ENCODE results near the gene WSCD2. TPM values are rescaled to one million over a fixed set of nuclear protein-coding genes. Genes with fewer than 3 reads are reported as not detected.
A peak's percentile ranks its signal among the peaks of the same experiment; 100 is the strongest.

WSCD2 gene
- polyA plus RNA-seq, 1 of the 3 experiments (the other 2 are of a cell fraction) = 0.03 TPM

- no peak overlapping the region for H2AFZ ChIP-seq (ENCODE audit: low read depth)
- H3K79me2 ChIP-seq (ENCODE audit: insufficient read depth) = no peaks in the 10 kb centered on the region
- H4K20me1 ChIP-seq (ENCODE audit: insufficient read depth) = no peaks in the 10 kb centered on the region
- no peak overlapping the region for H3K4me3 ChIP-seq (ENCODE audit: low read depth in 2 of 2, low read length in 1 of 2)
- 13% methylated on average over 4 of the region's 4 CpGs for WGBS (ENCODE audit: low lambda C conversion rate)
- H3K9me3 ChIP-seq = no peaks in the 10 kb centered on the region
- H3K27ac ChIP-seq (ENCODE audit: low read depth in 2 of 2, low read length in 1 of 2) = peak overlapping the region in 1 of 2 experiments; percentile 93; a peak in 2 of 4 replicates
- H3K9me2 ChIP-seq = no peaks in the 10 kb centered on the region
- ChIA-PET POLR2A (no interaction called here), CTCF (interaction anchor here (1.3 to 1.6 kb wide), 2 partner anchors 69 to 279 kb away, joined by 3 to 4 read pairs; partner anchors contain the start of gene WSCD2)
- H3K36me3 ChIP-seq (replicated peaks in 1 of 2; ENCODE audit: control insufficient read depth in 1 of 2, insufficient read depth in 2 of 2, low read length in 1 of 2) = no peaks in the 10 kb centered on the region
- no peaks in the 10 kb centered on the region for H3K27me3 ChIP-seq (ENCODE audit: insufficient read depth)
- H3F3A ChIP-seq (replicated peaks; ENCODE audit: insufficient read depth) = no peaks in the 10 kb centered on the region
- DNase-seq = no peak
- H3K4me1 ChIP-seq (ENCODE audit: control insufficient read depth in 1 of 2, insufficient read depth in 2 of 2, low read depth in 1 of 2, low read length in 1 of 2) = peaks cover 0 to 22% of the 10 kb centered on the region in 2 experiments; a peak in 2 of 4 replicates
- no peak overlapping the region for H3K9ac ChIP-seq
- TF ChIP-seq ZBTB33 (IDR thresholded peaks at IDR 0.05; ENCODE audit: borderline replicate concordance, low read depth) (no peak), FOXJ3 (CRISPR knock-in tag; IDR thresholded peaks at IDR 0.05) (no peak), NRF1 (IDR thresholded peaks at IDR 0.05; ENCODE audit: low read depth, low read length) (no peak)
- no peak overlapping the region for H3K4me2 ChIP-seq
These were observed 69.0 kb downstream of the WSCD2 start for GRCh38 chr12:108198043-108198442.

GRCh38 chr12:108199106-108199505, 70.0 kb downstream of the WSCD2 start:
- Histone ChIP-seq H4K20me1 (ENCODE audit: insufficient read depth) (no peaks in the 10 kb centered on the region), H3K4me3 (ENCODE audit: low read depth in 2 of 2, low read length in 1 of 2) (no peak overlapping the region), H3K4me2 (no peak overlapping the region), H2AFZ (ENCODE audit: low read depth) (no peak overlapping the region), H3K9me3 (no peaks in the 10 kb centered on the region), H3K79me2 (ENCODE audit: insufficient read depth) (no peaks in the 10 kb centered on the region), H3K36me3 (replicated peaks in 1 of 2; ENCODE audit: control insufficient read depth in 1 of 2, insufficient read depth in 2 of 2, low read length in 1 of 2) (no peaks in the 10 kb centered on the region), H3K4me1 (ENCODE audit: control insufficient read depth in 1 of 2, insufficient read depth in 2 of 2, low read depth in 1 of 2, low read length in 1 of 2) (peaks cover 0 to 22% of the 10 kb centered on the region in 2 experiments; a peak in 2 of 4 replicates), H3K9me2 (no peaks in the 10 kb centered on the region), H3K27me3 (ENCODE audit: insufficient read depth) (no peaks in the 10 kb centered on the region), H3K9ac (no peak overlapping the region), H3F3A (replicated peaks; ENCODE audit: insufficient read depth) (no peaks in the 10 kb centered on the region), H3K27ac (ENCODE audit: low read depth in 2 of 2, low read length in 1 of 2) (peak overlapping the region in 1 of 2 experiments; percentile 93; a peak in 2 of 4 replicates)
- peak in 1 of 2 experiments; percentile 53; a peak in 1 of 4 replicates for TF ChIP-seq EP300 (IDR thresholded peaks at IDR 0.05; ENCODE audit: borderline replicate concordance in 1 of 2, low read depth in 1 of 2, low read length in 1 of 2)
- TF ChIP-seq GATA2 (CRISPR knock-in tag; IDR thresholded peaks at IDR 0.05) = 0 out of 2 replicates have a peak, but pooled peaks have one; percentile 11
- no peak for TF ChIP-seq USF2 (IDR thresholded peaks at IDR 0.05; ENCODE audit: borderline replicate concordance, low read depth, low read length)
- ChIA-PET CTCF (interaction anchor here (0.8 to 1.6 kb wide), 2 partner anchors 20 to 280 kb away, joined by 3 to 4 read pairs; no protein-coding TSS in a partner anchor), POLR2A (interaction anchor here (1.0 kb wide), 1 partner anchor 10 kb away, joined by 4 read pairs; no protein-coding TSS in a partner anchor)
- peak; percentile 49 for DNase-seq
- WGBS (ENCODE audit: low lambda C conversion rate) = 22% methylated on average over 5 of the region's 5 CpGs

GRCh38 chr12:108201808-108202207, 72.7 kb downstream of the WSCD2 start:
- Histone ChIP-seq H3K4me1 (ENCODE audit: control insufficient read depth in 1 of 2, insufficient read depth in 2 of 2, low read depth in 1 of 2, low read length in 1 of 2) (peaks cover 0 to 18% of the 10 kb centered on the region in 2 experiments; a peak in 2 of 4 replicates), H3F3A (replicated peaks; ENCODE audit: insufficient read depth) (no peaks in the 10 kb centered on the region), H3K27ac (ENCODE audit: low read depth in 2 of 2, low read length in 1 of 2) (no peak overlapping the region; a peak in 1 of 4 replicates), H3K4me3 (ENCODE audit: low read depth in 2 of 2, low read length in 1 of 2) (no peak overlapping the region), H4K20me1 (ENCODE audit: insufficient read depth) (no peaks in the 10 kb centered on the region), H3K36me3 (replicated peaks in 1 of 2; ENCODE audit: control insufficient read depth in 1 of 2, insufficient read depth in 2 of 2, low read length in 1 of 2) (no peaks in the 10 kb centered on the region), H3K27me3 (ENCODE audit: insufficient read depth) (no peaks in the 10 kb centered on the region), H3K9me2 (no peaks in the 10 kb centered on the region), H3K9me3 (no peaks in the 10 kb centered on the region), H2AFZ (ENCODE audit: low read depth) (no peak overlapping the region), H3K9ac (no peak overlapping the region), H3K4me2 (no peak overlapping the region), H3K79me2 (ENCODE audit: insufficient read depth) (no peaks in the 10 kb centered on the region)
- ChIA-PET CTCF (interaction anchor here (0.7 to 2.2 kb wide), 3 partner anchors 27 to 293 kb away, joined by 3 to 7 read pairs (median 3); no protein-coding TSS in a partner anchor), POLR2A (no interaction called here)
- DNase-seq = no peak
- WGBS (ENCODE audit: low lambda C conversion rate) = 20% methylated on average over 6 of the region's 6 CpGs
- no peak for TF ChIP-seq EZH2phosphoT487 (IDR thresholded peaks at IDR 0.05; ENCODE audit: borderline replicate concordance, low read depth)
- TF ChIP-seq FOXM1 (IDR thresholded peaks at IDR 0.05; ENCODE audit: low read depth) = no peak
- TF ChIP-seq FOSL2 (IDR thresholded peaks at IDR 0.05; ENCODE audit: borderline replicate concordance, low read depth) = no peak
- TF ChIP-seq ELF1 (IDR thresholded peaks at IDR 0.05) = no peak
- TF ChIP-seq USF1 (IDR thresholded peaks at IDR 0.05; ENCODE audit: borderline replicate concordance, low read depth) = no peak
- no peak for TF ChIP-seq YY1 (IDR thresholded peaks at IDR 0.05; ENCODE audit: low read depth)
- TF ChIP-seq FOXJ3 (CRISPR knock-in tag; IDR thresholded peaks at IDR 0.05) = no peak
- no peak for TF ChIP-seq MXI1 (IDR thresholded peaks at IDR 0.05; ENCODE audit: low read depth, low read length)
- TF ChIP-seq SIN3A (IDR thresholded peaks at IDR 0.05; ENCODE audit: borderline replicate concordance, low read depth, low read length) = no peak
- TF ChIP-seq GABPA (IDR thresholded peaks at IDR 0.05; ENCODE audit: low read depth) = no peak
- no peak for TF ChIP-seq RCOR1 (IDR thresholded peaks at IDR 0.05; ENCODE audit: low read length)

All from SK-N-SH (cell line).